GM12891 (cell line): ENCODE measurements around the gene SRP54.

Experiments used
- PAX5 ChIP-seq: IDR thresholded peaks from 2 replicates; pipeline ENCODE4 v1.6.1; 2011; ENCODE audit warnings: low read length, moderate library complexity, mild to moderate bottlenecking; ENCODE audit not compliant: insufficient read depth, severe bottlenecking
- POLR2A ChIP-seq: IDR thresholded peaks from 2 replicates; pipeline ENCODE4 v1.6.1; 2011; ENCODE audit warnings: low read depth, low read length, control low read depth
- POLR2AphosphoS5 ChIP-seq: IDR thresholded peaks from 2 replicates; pipeline ENCODE4 v1.6.1; 2011; ENCODE audit warnings: low read depth, low read length, control low read depth
- SPI1 ChIP-seq: IDR thresholded peaks from 2 replicates; pipeline ENCODE4 v1.6.1; 2011; ENCODE audit warnings: low read depth, low read length, control low read depth
- TAF1 ChIP-seq: IDR thresholded peaks from 2 replicates; pipeline ENCODE4 v1.6.1; 2011; ENCODE audit warnings: low read depth, low read length, control low read depth

GRCh38 chr14:35072226-35072625 lies 89.4 kb downstream of the SRP54 start:
- TF ChIP-seq TAF1, result no peak
- no peak for TF ChIP-seq POLR2A
- TF ChIP-seq POLR2AphosphoS5, result no peak
- no peak for TF ChIP-seq PAX5
- TF ChIP-seq SPI1, result no peak
